ENCODE data around the gene GSE1. TPM values are rescaled to one million over a fixed set of nuclear protein-coding genes. Genes with fewer than 3 reads are reported as not detected.

The GSE1 gene
- polyA plus RNA-seq, 4 donors = 54.5 to 89.1 (median 68.1) TPM

DNA sequence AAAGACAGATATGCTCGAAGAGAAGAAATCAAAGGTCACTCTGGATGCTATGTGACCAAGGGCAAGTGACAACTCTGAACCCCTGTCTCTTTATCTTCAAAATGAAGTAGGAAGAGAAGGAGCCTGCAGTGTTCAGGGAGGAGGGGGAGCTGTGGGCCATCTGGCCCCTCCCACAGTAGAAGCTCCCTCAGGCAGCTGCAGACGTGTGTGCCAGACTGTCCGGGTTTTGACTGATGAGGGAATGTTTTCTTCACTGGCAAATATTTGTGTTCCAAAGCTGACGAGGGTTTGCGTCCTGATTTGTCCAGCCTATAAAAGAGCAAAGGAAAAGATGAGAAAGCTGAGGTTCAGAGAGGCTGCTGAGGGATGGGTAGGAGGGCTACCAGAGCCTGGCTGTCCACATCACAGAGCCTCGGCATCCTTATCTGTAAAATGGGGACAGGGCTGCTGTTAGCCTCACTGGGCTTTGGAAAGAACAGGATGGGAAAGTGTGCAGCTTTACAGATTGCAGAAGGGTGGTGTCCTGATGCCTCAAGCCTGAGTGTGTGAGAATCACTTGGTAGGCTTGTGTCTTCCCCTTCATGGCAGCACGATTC is 77.4 kb downstream of the GSE1 start:
- no peak for DNase-seq (ENCODE audit: low read depth in 4 of 4, low spot score in 2 of 4)

DNA sequence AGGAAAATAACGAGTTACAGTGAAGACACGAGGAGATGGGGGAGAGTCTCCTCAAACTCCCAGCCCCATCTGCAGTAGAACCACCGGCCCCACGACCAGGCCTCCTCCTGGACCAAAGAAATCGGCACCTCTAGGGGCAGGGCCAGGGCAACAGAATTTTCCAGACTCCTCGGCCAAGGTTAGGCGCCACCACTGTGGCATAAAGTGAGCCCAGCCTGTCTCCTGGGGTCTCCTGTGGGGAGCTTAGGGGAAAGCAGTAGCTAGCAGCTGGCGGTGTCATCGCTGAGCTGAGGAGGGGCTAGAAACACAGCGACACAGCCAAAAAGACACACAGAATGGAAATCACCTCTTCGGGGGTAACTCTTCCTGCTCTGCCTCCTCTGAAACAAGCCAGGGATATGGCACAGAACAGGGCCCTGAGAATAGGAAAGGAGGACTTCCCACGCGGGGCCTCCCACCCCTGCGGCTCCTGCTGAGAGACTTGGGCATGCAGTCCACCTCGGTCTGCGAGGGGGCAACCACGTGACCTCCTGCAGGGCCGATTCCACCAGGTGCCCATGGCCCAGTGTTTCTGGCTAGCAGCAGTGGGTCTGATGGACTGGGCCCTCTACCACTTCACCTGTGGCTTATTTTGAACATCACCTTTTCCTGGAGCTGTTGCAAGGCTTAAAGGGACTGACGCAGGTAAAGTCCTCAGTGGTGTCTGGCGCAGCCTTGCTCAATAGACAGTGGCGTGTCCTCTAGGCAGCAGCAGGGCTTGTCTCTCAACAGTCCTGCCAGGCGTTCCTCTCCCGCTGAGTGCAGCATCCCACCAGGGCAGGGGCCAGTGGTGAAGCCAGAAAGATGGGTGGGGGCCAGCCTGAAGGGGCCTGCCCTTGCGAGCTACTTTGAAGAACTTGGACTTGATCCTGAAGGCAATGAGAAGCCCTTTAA is 82.3 kb downstream of the GSE1 start:
- DNase-seq (ENCODE audit: low read depth in 4 of 4, low spot score in 2 of 4) = no peak

DNA sequence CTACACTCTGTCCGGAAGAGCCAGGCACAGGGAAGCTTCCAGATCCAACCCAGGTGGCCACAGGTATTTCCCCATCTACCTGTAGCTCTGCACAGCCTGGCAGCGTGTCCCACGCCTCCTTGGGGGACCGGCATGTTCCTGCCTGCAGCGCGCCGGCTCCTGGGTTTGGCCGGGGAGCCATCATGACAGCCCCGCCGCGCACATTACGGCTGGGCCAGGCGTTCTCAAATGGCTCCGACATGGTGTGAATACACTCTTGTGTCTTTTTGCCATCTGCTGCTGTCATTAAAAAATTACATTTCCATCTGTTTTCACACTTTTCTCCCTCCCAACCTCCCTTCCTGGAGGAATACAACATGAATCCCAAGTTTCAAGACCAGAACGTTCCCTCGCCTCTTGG is 83.7 kb downstream of the GSE1 start:
- DNase-seq (ENCODE audit: low read depth in 4 of 4, low spot score in 2 of 4) = no peak

DNA sequence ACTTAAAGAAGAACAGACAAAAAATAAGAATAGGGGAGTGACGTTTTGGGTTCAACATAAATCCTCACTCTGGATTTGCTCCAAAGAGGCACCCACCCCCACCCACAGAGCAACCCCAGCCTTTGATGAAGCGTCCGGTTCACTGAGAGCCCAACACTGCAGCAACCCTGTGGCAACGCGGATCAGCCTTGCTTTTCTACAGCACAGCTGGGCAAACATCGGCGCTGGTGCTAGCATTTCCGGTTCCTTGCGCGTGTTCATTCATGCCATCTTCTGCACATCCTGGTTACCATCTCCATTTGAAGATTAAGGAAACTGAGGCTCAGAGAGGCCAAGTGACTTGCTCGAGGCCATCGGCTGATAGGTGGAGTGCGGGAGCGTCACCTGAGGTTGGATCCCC is 84.3 kb downstream of the GSE1 start:
- no peak for DNase-seq (ENCODE audit: low read depth in 4 of 4, low spot score in 2 of 4)

DNA sequence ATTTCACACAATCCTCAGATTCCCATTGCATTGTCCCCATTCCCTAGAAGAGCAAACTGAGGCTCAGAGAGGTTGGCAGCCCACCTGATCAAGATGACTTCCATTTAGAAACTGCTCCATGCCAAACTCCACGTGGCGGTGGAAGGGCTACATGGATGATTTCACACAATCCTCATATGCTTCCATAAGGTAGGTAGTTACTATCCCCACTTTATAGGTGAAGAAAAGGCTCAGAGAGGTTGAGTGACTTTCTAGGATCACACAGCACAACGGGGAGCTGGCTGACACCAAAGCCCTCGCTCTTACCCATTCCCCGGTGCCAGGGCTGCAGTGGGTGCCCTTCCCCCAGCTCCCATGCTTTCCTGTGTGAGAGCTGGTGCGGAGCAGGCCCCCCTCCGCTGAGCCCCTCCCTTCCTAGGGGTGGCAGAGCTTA is 85.4 kb downstream of the GSE1 start:
- no peak for DNase-seq (ENCODE audit: low read depth in 4 of 4, low spot score in 2 of 4)

DNA sequence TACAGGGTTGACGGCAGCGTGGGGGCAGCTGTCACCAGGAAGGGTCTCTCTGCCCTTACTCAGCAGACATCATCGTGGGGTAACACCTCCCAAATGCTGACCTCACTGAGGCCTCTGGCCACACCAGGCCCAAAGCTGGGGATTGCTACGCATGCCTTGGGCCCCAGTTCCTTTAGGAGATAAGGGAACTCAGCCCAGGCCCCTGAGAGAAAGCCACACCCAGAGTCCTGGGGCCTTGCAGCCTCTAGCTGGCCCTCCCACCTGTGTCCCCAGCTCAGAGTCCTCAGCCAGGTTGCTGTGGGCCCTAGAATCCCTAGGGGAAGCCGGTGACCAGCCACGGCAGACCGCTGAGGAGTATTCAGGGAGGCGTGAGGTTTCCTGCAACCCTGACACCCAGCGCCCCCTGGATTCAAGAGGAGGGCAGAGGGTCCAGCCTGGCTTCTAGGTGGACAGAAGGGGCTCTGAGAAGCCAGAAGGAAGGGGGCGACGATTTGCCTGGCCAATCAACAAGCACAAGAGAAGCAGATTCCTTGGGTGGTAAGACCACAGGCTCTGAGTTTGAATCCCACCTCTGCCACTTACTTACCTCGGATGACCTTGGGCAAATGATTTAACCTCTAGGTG is 85.9 kb downstream of the GSE1 start:
- no peak for DNase-seq (ENCODE audit: low read depth in 4 of 4, low spot score in 2 of 4)

DNA sequence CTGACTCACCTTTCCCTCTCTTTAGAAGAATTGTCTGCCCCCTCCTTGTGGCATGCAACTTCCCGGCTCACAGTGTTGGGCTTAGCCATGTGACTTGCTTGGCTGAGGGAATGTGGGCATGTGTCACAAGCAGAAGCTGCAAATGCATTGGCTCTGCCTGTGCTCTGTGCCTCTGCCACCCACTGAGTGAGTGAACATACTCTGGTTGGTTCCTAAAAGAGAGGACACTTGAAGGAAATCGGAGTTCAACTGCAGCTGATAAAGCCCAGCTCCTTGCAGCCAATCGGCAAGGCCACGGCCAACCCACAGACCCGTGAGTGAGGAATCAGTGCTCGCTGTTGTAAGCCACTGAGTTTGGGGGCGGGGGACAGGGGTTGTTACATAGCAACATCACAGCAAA is 86.5 kb downstream of the GSE1 start:
- DNase-seq (ENCODE audit: low read depth in 4 of 4, low spot score in 2 of 4) = no peak

DNA sequence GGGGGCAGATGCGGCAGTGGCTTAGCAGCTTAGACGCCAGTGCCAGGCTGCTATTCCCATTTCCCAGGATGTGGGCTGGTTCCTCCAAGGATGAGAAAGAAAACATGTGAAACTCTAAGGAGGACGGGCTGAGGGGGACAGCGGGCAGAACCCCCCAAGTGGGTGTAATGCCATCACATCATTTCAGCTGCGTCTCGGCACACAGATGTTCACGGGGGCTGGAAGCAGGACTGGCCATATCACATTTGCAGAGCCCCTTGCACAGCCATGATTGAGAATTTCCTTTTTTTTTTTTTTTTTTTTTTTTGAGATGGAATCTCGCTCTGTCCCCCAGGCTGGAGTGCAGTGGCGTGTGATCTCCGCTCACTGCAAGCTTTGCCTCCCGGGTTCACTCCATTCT is 90.9 kb downstream of the GSE1 start:
- DNase-seq (ENCODE audit: low read depth in 4 of 4, low spot score in 2 of 4) = no peak

DNA sequence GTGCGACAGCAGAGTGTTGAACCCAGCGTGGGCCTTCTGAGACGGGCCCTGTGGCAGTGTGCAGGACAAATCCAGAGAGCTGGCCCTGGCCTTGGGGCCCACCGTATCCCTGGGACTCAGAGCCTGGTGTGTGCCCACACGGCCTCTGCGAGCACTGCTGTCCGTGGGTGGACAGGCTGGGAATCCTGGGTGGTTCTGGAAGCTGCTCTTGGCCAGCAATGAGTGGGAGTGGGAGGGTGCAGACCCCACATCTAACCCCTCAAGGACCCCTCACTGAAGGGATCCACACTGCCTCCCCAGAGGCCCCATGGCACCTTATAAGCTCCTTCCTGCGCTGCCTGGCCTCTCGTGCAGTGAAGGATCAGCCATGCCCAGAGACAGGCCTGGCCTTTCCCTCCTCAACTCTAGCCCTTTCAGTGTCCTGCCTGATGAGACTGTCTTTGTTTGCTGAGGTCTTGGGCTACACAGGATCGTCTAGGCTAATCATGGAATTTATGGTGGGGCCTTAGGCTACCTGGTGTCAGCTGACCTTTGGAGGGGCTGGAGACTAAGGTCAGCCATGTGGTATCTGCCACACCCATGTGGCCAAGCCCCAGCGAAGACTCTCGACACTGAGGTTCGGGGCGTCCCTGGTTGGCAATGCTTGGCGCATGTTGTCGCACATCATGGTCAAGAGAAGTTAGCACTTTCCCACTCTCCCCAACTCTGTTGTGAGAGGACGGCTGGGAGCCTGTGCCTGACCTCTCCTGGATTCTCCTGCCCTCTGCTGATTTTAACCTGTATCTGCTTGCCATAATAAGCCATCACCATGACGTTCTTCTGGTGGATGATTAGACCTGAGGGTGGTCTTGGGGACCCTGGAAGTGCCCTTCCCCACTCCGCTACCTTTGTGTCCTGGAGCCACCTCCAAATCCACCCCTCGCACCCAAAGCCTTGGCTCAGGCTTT is 92.1 kb downstream of the GSE1 start:
- no peak for DNase-seq (ENCODE audit: low read depth in 4 of 4, low spot score in 2 of 4)

DNA sequence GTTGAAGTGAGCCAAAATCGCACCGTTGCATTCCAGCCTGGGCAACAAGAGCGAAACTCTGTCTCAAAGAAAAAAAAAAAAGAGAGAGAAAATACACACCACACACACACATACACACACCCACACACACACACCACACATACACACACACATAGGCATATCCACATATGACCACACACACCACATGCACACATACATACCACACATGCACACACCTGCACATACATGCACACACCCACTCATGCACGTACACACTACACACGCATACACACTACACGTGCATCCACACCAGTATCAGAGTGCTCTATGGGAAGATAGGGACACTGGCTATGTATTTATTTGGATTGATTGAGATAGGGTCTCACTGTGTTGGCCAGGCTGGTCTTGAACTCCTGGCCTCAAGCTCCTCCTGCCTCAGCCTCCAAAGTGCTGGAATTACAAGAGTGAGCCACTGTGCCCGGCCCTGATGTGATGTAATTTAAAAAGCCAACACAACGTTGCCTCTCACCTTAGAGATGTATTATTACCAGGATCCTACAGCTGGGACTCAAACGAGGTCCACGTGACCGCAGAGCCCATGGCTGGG is 93.4 kb downstream of the GSE1 start:
- DNase-seq (ENCODE audit: low read depth in 4 of 4, low spot score in 2 of 4) = no peak

DNA sequence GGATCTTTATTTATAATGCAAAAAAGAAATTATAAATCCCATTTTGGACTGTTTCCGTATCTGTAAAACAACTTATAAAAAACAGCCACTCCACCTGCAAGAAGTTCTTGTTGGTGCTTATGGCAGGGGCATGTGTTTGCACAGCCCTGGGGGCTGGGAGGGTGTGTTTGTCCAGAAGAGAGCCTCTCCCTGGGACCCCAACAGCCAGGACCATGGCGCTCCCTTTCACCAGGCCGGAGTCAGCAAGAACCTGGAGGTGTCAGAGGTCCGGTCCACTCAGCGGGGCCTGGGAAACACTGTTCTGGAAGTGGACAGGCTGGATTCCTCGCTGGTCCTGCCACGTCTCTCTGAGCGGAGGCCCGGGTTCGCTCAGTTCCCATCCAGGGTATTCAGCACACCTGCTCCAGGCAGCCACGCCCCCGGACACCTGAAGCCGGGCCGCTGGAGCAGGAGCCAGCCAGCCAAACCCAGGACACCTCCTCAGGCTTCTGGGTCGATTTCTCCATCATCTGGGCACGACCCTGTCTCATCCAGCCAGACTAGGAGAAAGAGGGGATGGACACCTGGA is 94.5 kb downstream of the GSE1 start:
- DNase-seq (ENCODE audit: low read depth in 4 of 4, low spot score in 2 of 4) = no peak

DNA sequence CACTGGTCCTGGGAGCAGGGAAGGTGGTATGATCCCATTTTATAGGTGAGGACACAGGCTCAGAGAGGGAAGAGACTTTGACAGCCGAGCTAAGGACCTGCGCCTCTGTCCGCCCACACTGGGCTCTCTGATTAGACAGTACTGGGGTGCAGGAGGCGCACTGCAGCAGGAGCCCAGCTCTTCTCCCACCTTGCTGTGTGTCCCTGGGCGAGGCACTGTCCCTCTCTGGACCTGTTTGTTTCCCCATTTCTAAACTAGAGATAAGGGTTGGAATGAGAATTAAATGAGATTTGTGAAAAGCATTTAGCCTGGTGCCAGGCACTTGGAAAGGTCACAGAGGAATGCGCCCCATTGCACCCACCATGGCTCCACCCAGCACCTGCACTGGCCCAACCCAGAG is 95.2 kb downstream of the GSE1 start:
- DNase-seq (ENCODE audit: low read depth in 4 of 4, low spot score in 2 of 4) = no peak

DNA sequence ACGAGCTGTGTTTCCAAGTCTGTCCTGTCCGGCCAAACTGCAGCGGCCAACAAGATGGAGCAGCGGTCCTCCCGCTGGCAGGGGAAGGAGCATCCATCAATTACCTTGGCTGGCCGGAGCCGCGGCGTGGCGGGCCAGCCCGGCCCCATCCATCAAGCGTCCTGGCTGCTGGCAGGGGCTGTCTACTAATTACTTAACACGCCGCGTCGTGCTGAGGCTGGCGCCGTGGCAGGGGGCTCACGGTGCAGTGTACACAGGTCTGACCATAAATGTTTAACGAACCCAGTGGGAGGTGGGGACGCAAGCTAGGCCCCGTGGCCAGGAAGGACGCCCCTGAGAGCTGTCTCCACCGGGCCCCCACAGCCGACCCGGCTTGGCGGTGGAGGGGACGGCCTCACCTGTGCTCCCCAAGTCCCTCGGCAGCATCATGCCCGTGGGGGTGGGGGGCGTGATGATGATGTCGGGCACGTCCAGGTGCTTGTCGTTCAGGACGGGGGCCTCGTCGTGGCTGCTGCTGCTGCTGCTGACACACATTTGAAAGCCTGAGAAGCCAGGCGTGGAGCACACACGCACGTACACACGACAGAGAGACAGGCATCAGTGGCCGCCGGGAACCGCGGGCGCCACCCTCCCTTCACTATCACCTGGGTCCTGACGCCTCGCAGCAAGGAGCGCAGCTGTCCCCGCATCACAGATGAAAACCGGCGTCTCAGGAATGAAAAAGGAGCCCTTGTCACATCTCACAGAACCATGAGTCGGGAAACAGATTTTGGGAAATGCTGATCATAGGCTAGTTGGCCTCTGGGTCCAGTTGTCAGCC is 96.9 kb downstream of the GSE1 start:
- no peak for DNase-seq (ENCODE audit: low read depth in 4 of 4, low spot score in 2 of 4)

DNA sequence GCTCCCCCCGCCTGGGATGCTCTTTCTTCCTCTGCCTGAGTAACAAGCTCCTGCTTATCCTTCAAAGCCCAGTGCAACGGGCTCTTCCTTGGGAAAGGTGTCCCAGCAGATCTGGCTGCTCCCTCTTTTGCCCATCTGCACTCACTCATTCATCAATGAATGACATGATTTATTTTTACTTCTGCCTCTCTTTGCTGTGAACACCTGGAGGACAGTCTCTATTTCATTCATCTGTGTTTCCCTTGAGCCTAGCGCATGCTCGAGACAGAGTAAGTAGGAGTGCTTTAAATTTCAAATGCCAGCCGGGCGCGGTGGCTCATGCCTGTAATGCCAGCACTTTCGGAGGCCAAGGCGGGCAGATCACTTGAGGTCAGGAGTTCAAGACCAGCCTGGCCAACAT is 97.6 kb downstream of the GSE1 start:
- DNase-seq (ENCODE audit: low read depth in 4 of 4, low spot score in 2 of 4) = no peak

DNA sequence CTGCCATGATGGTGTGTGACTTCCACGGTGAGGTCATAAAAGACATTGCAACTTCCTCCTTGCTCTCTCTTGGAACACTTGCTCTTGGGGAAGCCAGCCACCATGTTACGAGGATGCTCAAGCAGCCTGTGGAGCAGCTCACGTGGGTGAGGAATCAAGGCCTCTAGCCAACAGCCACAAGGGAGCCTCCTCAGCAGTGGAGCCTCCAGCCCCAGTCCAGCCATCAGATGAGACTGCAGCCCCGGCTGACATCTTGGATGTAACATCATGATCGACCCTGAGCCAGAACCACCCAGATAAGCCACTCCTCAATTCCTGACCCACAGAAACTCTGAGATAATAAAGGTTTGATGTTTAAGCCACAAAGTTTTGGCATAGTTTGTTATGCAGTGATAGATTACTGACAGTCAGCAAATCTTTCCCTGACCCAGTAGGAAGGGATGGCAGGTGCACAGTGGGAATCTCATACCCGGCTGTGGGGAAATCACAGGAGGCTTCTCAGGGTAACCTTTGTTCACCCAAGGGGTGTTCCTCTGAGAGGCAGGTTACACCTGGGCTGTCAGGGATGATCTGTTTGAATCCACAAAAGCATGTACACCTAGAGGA is 99.0 kb downstream of the GSE1 start:
- no peak for DNase-seq (ENCODE audit: low read depth in 4 of 4, low spot score in 2 of 4)

DNA sequence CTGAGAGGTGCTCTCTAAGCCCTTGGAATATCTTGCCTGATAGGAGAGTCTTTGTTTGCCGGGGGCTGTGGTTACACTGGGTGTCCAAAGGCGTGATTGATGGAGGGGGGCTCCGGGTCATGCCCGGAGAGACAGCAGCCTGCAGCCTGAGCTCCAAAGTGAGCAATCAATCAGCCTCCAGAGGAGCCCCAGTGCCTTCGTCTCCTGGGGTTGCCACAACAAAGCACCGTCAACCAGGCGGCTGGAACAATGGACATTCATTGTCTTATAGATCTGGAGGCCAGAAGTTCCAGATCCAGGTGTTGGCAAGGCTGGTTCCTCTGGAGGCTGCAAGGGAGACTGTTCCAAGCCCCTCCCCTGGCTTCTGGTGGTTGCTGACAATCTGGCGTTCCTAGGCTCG is 99.7 kb downstream of the GSE1 start:
- DNase-seq (ENCODE audit: low read depth in 4 of 4, low spot score in 2 of 4) = no peak

DNA sequence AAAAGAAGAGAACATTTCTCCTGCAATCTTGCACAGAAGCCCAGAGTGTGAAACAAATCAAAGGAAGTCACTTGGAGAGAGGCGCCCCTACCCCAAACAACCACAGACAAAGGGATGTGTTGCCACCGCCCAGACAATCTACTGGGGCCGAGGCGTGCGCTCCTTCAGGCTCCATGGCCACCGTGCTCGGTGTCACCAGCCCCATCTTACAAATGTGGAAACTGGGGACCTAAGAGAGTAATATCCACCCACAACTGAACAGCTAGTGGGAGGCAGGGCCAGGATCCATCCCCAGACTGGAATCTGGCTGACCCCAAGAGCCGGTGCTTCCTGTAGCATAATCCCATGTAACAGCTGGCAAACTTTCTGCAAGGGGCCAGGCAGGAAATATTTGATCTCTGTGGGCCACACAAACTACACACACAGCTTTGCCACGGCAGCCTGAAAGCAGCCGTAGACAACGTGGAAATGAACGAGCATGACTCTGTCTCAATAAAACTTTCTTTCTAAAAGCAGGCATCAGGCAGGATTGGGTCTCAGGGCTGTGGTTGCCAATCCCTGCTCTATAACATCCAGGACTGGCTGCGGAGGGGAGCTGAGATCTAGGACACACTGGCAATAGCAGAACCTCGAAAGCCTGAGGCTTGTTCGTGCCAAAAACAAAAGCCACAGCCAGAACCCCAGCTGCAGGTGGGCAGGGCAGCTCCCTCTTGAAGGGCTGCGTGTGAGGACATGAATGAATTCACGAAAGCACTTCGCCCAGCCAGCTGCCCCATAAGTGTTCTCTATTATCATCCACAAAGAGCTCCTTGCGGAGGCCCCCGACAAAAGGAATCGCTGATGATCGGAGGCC is 102.3 kb downstream of the GSE1 start:
- no peak for DNase-seq (ENCODE audit: low read depth in 4 of 4, low spot score in 2 of 4)

Measured in left renal cortex interstitium (tissue), 4 donors.